ENCODE measurements around the gene UFSP2. TPM values are rescaled to one million over a fixed set of nuclear protein-coding genes. Genes with fewer than 3 reads are reported as not detected.

UFSP2 gene, protein sequence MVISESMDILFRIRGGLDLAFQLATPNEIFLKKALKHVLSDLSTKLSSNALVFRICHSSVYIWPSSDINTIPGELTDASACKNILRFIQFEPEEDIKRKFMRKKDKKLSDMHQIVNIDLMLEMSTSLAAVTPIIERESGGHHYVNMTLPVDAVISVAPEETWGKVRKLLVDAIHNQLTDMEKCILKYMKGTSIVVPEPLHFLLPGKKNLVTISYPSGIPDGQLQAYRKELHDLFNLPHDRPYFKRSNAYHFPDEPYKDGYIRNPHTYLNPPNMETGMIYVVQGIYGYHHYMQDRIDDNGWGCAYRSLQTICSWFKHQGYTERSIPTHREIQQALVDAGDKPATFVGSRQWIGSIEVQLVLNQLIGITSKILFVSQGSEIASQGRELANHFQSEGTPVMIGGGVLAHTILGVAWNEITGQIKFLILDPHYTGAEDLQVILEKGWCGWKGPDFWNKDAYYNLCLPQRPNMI
- 10 to 100 TPM; 52.9 to 83.3 TPM for total RNA-seq
- 10 to 100 TPM; 35.9 to 47.9 TPM for polyA plus RNA-seq (ENCODE audit: insufficient read length in 2 of 2)
- long read RNA-seq, donor 1, transcript UFSP2-201 (12 exons, 1,630 nt), result major isoform, 11 of 22 reads
- long read RNA-seq, donor 1, partial matches to known transcripts, result 10 of 22 reads
- long read RNA-seq, donor 1, other reads (novel, unspliced or antisense), result 0 of 22 reads
- long read RNA-seq, donor 2, partial matches to known transcripts, result 0 of 6 reads
- long read RNA-seq, donor 2, other reads (novel, unspliced or antisense), result 0 of 6 reads
- long read RNA-seq, donor 3, transcript UFSP2-201 (12 exons, 1,630 nt), result major isoform, 7 of 8 reads
- long read RNA-seq, donor 3, partial matches to known transcripts, result 0 of 8 reads
- long read RNA-seq, donor 3, other reads (novel, unspliced or antisense), result 0 of 8 reads
- long read RNA-seq, donor 4, transcript UFSP2-201 (12 exons, 1,630 nt), result major isoform, 13 of 39 reads
- long read RNA-seq, donor 4, partial matches to known transcripts, result 23 of 39 reads
- long read RNA-seq, donor 4, other reads (novel, unspliced or antisense), result 0 of 39 reads

DNA sequence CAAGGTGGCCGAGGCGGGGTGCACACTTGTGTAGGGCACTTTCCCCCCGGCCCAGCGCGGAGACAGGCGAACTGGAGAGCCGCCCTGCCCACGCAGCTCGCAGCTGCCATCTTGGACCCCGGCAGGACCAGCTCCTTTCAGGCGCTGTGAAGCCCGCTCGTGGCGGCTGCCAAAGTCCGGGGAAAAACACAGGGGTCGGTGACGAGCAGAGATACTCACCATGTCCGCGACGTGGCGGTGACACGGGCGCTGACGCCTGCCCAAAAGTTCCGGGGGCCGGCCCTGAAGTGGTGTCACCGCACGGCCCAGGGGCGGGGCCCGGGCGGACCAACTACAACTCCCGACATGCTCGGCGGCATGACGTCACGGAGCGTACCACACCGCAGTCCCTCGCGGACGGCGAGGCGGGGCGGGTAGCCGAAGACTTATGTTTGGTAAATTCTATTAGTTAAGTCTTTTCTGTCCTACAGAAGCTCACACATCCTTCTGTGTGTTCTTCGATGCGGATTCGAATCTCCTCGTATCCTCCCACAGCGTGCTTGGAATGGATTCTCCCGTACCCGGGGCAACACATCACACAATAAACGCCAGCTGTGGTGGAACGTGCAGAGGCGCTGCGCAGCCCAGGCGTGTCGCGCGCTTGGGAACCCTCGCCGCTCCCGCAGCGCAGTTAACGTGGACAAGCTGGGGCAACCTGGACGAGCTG, at the start of gene UFSP2:
Gene UFSP2, minus strand, starts transcription at position 318 of the 706 bp plus-strand sequence. Its CDS starts 96 bp downstream, at position 222.
- DNase-seq (ENCODE audit: low read depth in 4 of 6, low spot score in 6 of 6), result peak; percentile 84 to 98 (median 91)
- H3K27me3 ChIP-seq (ENCODE audit: control insufficient read depth, insufficient read depth, low read length), result no peaks in the 10 kb centered on the region
- peaks cover 18% of the 10 kb centered on the region for H3K4me1 ChIP-seq (ENCODE audit: control insufficient read depth, insufficient read depth, low read length)
- H3K4me3 ChIP-seq (ENCODE audit: low read depth, low read length), result peak within 1 kb of the TSS; percentile 93
- peak within 1 kb of the TSS; percentile 93 for H3K27ac ChIP-seq (ENCODE audit: low read depth, low read length)
- under 1% methylated on average over 66 of the region's 66 CpGs for WGBS (ENCODE audit: insufficient coverage)
- H3K9me3 ChIP-seq (ENCODE audit: control insufficient read depth, insufficient read depth, low read length), result no peaks in the 10 kb centered on the region
- peaks cover 5% of the 10 kb centered on the region for H3K36me3 ChIP-seq (ENCODE audit: control insufficient read depth, insufficient read depth, low read length)

DNA sequence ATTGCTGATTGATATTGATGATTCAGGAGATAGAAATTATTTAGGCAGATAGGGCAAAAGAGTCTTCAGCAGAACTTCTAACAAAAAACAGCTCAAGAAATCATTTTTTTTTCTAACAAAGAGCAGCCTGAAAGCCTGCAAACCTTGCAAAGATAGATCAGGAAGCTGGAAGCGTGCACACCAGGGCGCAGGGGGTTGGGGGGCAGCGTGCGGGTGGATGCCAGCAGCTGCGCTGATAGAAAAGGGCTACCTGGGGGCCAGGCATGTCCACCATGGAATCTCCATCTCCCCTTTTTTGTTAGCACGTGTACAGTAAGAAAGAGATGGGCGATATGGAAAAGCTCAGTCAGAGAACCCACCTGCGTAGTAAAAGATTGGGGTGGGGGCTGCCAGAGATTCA, 47.5 kb upstream of the UFSP2 start:
- 98% methylated on average over 8 of the region's 8 CpGs for WGBS (ENCODE audit: insufficient coverage)
- Histone ChIP-seq H3K27ac (ENCODE audit: low read depth, low read length) (no peak overlapping the region), H3K4me3 (ENCODE audit: low read depth, low read length) (no peak overlapping the region), H3K9me3 (ENCODE audit: control insufficient read depth, insufficient read depth, low read length) (no peaks in the 10 kb centered on the region), H3K27me3 (ENCODE audit: control insufficient read depth, insufficient read depth, low read length) (no peaks in the 10 kb centered on the region), H3K4me1 (ENCODE audit: control insufficient read depth, insufficient read depth, low read length) (peaks cover 13% of the 10 kb centered on the region), H3K36me3 (ENCODE audit: control insufficient read depth, insufficient read depth, low read length) (no peaks in the 10 kb centered on the region)
- no peak for DNase-seq (ENCODE audit: low read depth in 4 of 6, low spot score in 6 of 6)

DNA sequence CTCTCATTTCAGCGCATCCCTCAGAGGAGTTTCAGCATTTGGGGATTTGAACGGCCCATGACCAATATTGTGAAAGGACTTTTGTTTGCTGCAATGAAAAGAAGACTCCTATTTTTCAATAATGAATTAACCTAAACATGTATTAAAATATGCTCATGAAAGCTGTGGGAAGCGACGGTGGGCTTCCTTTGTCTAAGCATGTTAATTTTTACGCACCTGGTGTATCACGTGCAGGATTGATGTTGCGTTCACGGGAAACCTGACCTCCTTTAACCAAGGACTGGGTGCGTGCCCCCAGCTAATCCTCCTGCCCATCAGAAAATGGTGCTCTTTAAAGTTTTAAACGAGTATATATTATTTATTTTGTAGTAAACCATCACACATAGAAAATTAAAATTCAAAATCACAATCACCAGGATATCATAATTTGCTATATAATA, 46.4 kb upstream of the UFSP2 start:
- H3K4me1 ChIP-seq (ENCODE audit: control insufficient read depth, insufficient read depth, low read length), result peaks cover 13% of the 10 kb centered on the region
- no peak overlapping the region for H3K27ac ChIP-seq (ENCODE audit: low read depth, low read length)
- peak overlapping the region; percentile 78 for H3K4me3 ChIP-seq (ENCODE audit: low read depth, low read length)
- no peaks in the 10 kb centered on the region for H3K36me3 ChIP-seq (ENCODE audit: control insufficient read depth, insufficient read depth, low read length)
- DNase-seq (ENCODE audit: low read depth in 4 of 6, low spot score in 6 of 6), result peak in 3 of 6 donors; percentile 2 to 66 (median 24)
- no peaks in the 10 kb centered on the region for H3K9me3 ChIP-seq (ENCODE audit: control insufficient read depth, insufficient read depth, low read length)
- 16% methylated on average over 5 of the region's 10 CpGs for WGBS (ENCODE audit: insufficient coverage)
- no peaks in the 10 kb centered on the region for H3K27me3 ChIP-seq (ENCODE audit: control insufficient read depth, insufficient read depth, low read length)

DNA sequence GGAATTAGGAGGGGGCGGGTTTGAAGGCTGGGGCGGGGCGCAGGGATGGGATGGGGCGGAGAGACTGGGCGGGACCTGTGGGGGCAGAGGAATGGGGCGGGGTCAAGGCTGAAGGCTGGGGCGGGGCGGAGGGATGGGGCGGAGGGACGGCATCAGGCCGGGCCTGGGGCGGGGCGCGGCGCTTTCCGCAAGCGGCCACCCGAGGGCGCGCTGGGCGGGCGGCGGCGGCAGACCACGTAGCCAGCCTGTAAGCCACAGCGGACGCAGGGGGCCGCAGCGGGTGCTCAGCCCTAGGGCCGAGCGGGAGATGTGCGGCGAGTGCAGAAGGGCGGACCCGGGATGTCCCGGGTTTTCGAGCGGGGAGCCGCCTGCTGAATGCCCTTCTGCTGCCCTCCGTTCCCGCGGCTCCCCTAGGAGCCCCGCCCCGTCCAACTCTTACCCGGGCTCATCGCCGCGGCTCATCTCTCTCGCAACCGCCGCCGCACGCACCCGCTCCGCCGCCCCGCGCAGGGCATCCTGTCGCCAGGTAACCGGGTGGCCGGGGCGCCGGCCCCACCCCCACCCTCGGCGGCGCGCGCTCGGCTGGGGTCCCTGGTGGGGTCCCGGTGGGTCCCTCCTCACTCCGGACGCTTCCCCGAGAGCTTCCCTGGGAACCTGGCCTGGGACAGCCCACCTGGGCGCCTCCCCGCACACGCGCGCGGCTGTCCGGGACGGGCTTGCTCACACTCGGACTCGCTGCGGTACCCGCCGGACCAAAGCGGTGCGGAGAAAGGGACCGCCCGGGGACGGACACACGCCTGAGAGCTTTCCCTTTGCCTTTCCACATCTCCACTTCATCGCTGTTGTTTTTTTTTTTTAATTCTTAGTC, 45.7 kb upstream of the UFSP2 start, which contains the start of gene CCDC110:
Gene CCDC110, minus strand, starts transcription at position 499 of the 868 bp plus-strand sequence. Its CDS starts 50 bp downstream, at position 449.
- WGBS (ENCODE audit: insufficient coverage), result 0% methylated on average over 85 of the region's 93 CpGs
- Histone ChIP-seq H3K4me1 (ENCODE audit: control insufficient read depth, insufficient read depth, low read length) (peaks cover 13% of the 10 kb centered on the region), H3K27ac (ENCODE audit: low read depth, low read length) (peak within 1 kb of the TSS; percentile 47)

DNA sequence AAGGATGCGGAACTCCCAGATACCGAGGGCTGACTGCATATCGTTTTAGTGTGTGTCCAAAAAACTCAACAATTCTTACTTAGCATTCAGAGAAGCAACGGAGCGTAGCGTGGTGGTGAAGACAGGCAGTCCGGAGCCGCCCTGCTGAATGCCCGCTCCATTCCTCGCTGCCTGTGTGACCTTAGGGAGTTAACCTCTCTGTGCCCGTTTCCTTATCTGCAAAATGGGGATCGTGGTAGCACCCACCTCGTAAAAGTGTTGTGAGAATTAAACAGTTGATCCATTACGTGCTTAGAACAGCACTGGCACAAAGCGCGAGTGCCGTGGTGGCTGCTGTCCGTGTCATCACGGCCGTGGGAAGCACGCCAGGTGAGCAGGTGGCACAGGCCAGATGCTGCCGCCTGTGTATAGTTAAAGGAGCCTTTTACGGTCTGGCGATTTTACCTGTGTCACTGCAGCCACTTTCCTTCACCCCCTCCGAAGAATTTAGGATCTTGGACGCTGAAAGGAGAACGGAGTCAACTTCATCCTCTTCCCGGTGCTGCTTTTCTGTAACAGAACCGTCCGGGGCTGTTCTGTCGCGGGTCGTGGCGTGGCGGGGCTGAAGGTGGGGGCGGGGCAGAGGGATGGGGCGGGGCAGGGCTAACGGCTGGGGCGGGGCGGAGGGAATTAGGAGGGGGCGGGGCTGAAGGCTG, 44.9 kb upstream of the UFSP2 start:
- H3K27ac ChIP-seq (ENCODE audit: low read depth, low read length), result no peak overlapping the region
- no peaks in the 10 kb centered on the region for H3K9me3 ChIP-seq (ENCODE audit: control insufficient read depth, insufficient read depth, low read length)
- H3K36me3 ChIP-seq (ENCODE audit: control insufficient read depth, insufficient read depth, low read length), result no peaks in the 10 kb centered on the region
- H3K27me3 ChIP-seq (ENCODE audit: control insufficient read depth, insufficient read depth, low read length), result no peaks in the 10 kb centered on the region
- DNase-seq (ENCODE audit: low read depth in 4 of 6, low spot score in 6 of 6), result peak in 3 of 6 donors; percentile 13 to 53 (median 36)
- peak overlapping the region; percentile 72 for H3K4me3 ChIP-seq (ENCODE audit: low read depth, low read length)
- H3K4me1 ChIP-seq (ENCODE audit: control insufficient read depth, insufficient read depth, low read length), result peaks cover 13% of the 10 kb centered on the region
- 3% methylated on average over 25 of the region's 41 CpGs for WGBS (ENCODE audit: insufficient coverage)

More for the DNA sequence above, 45.7 kb upstream of the UFSP2 start, which contains the start of gene CCDC110:
- peak within 1 kb of the TSS; percentile 78 for H3K4me3 ChIP-seq (ENCODE audit: low read depth, low read length)
- DNase-seq (ENCODE audit: low read depth in 4 of 6, low spot score in 6 of 6), result peak; percentile 52 to 99 (median 84)
- H3K36me3 ChIP-seq (ENCODE audit: control insufficient read depth, insufficient read depth, low read length), result no peaks in the 10 kb centered on the region
- H3K9me3 ChIP-seq (ENCODE audit: control insufficient read depth, insufficient read depth, low read length), result no peaks in the 10 kb centered on the region
- H3K27me3 ChIP-seq (ENCODE audit: control insufficient read depth, insufficient read depth, low read length), result no peaks in the 10 kb centered on the region

DNA sequence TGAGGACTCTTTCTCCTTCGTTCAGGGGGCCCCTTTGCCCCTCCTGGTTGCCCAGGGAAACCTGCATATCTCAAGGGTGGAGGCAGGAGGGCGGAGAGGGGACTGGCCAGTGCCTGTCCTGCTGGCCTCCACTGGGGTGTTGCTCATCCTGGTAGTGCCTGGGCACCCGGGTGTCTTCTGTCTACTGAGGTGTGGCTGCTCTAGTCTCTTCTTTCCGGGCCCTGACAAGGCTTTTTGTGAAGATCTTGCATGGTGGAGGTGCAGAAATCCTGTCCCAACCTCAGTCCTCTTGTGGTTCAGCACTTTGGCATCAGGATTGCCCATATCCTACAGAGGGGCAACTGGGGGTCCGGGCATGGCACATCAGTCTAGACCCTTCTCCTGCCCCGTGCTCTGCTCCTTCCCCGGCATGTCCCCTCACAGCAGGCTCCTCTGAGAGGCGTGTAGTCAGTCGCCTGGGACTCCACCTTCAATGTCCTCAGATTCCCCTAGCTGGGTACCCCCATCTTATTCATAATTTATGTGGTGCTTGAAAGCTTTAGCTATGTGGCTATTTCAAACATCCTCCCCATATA, 43.9 kb upstream of the UFSP2 start:
- peak in 1 of 6 donors; percentile 21 for DNase-seq (ENCODE audit: low read depth in 4 of 6, low spot score in 6 of 6)
- Histone ChIP-seq H3K36me3 (ENCODE audit: control insufficient read depth, insufficient read depth, low read length) (no peaks in the 10 kb centered on the region), H3K27ac (ENCODE audit: low read depth, low read length) (no peak overlapping the region), H3K27me3 (ENCODE audit: control insufficient read depth, insufficient read depth, low read length) (no peaks in the 10 kb centered on the region), H3K4me1 (ENCODE audit: control insufficient read depth, insufficient read depth, low read length) (peaks cover 13% of the 10 kb centered on the region), H3K4me3 (ENCODE audit: low read depth, low read length) (no peak overlapping the region), H3K9me3 (ENCODE audit: control insufficient read depth, insufficient read depth, low read length) (no peaks in the 10 kb centered on the region)
- 59% methylated on average over 5 of the region's 9 CpGs for WGBS (ENCODE audit: insufficient coverage)

DNA sequence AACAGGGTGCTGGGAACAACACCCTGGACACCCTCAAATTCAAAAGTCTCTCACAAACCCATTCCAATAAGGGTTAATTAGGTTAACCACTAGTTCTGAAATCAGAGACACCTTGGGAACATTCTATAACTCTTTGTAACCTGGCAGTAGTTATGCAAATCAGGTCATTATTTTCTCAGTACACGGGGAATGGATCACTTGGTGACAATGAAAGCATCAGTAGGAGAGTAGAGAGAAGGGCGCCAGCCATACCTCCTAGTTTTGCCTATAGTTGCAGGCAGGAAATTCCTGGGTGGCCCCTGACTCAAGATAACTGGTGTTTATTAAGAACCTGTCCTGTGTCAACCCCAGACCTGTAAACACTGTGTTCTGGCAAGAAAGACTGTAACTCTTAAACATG, 43.2 kb upstream of the UFSP2 start:
- 58% methylated on average over 2 of the region's 2 CpGs for WGBS (ENCODE audit: insufficient coverage)
- Histone ChIP-seq H3K9me3 (ENCODE audit: control insufficient read depth, insufficient read depth, low read length) (no peaks in the 10 kb centered on the region), H3K36me3 (ENCODE audit: control insufficient read depth, insufficient read depth, low read length) (no peaks in the 10 kb centered on the region), H3K27ac (ENCODE audit: low read depth, low read length) (no peak overlapping the region), H3K4me3 (ENCODE audit: low read depth, low read length) (no peak overlapping the region), H3K4me1 (ENCODE audit: control insufficient read depth, insufficient read depth, low read length) (peaks cover 13% of the 10 kb centered on the region), H3K27me3 (ENCODE audit: control insufficient read depth, insufficient read depth, low read length) (no peaks in the 10 kb centered on the region)
- no peak for DNase-seq (ENCODE audit: low read depth in 4 of 6, low spot score in 6 of 6)

DNA sequence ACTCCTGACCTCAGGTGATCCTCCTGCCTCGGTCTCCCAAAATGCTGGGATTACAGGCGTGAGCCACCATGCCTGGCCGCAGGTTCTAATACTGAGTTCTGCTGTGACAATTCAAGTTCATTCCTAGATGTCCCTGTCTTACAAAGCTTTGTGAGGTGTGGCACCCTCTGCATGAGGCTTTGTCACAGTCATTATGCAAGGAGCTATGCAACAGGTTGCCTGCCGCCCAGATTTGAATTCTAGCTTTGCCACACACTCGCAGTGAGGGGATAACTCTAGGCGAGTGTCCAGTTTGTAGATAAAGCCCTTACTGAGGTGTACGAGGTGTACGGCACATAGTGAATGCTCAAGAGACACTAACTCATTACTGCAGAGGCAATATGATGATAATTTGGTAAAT, 42.2 kb upstream of the UFSP2 start:
- no peaks in the 10 kb centered on the region for H3K9me3 ChIP-seq (ENCODE audit: control insufficient read depth, insufficient read depth, low read length)
- peaks cover 13% of the 10 kb centered on the region for H3K4me1 ChIP-seq (ENCODE audit: control insufficient read depth, insufficient read depth, low read length)
- H3K4me3 ChIP-seq (ENCODE audit: low read depth, low read length), result no peak overlapping the region
- H3K36me3 ChIP-seq (ENCODE audit: control insufficient read depth, insufficient read depth, low read length), result no peaks in the 10 kb centered on the region
- H3K27me3 ChIP-seq (ENCODE audit: control insufficient read depth, insufficient read depth, low read length), result no peaks in the 10 kb centered on the region
- WGBS (ENCODE audit: insufficient coverage), result 97% methylated on average over 6 of the region's 8 CpGs
- no peak for DNase-seq (ENCODE audit: low read depth in 4 of 6, low spot score in 6 of 6)
- no peak overlapping the region for H3K27ac ChIP-seq (ENCODE audit: low read depth, low read length)
